C4-2B (cell line): ENCODE results near the gene NRG3.

Experiments used
- H3K27ac ChIP-seq: fragments of 450-650 bp; 2 replicates; pipeline ENCODE4 v1.5.1; 2017
- CTCF ChIP-seq: fragments of 450-650 bp; conservative IDR thresholded peaks from 2 replicates; pipeline ENCODE4 v1.5.1; 2017; ENCODE audit warnings: mild to moderate bottlenecking
- ZFX ChIP-seq: fragments of 450-650 bp; IDR thresholded peaks from 2 replicates; pipeline ENCODE4 v1.6.1; 2017

Gene NRG3

GRCh38 chr10:81969136-81969535 lies 94.1 kb downstream of the NRG3 start:
- TF ChIP-seq ZFX (no peak), CTCF (no peak)
- H3K27ac ChIP-seq = no peak overlapping the region

GRCh38 chr10:81978238-81978637 lies 103.2 kb downstream of the NRG3 start:
- TF ChIP-seq ZFX (no peak), CTCF (no peak)
- H3K27ac ChIP-seq = no peak overlapping the region

GRCh38 chr10:81981724-81982123 lies 106.7 kb downstream of the NRG3 start:
- no peak overlapping the region for H3K27ac ChIP-seq
- TF ChIP-seq ZFX (no peak), CTCF (no peak)

GRCh38 chr10:81984428-81984827 lies 109.4 kb downstream of the NRG3 start:
- no peak overlapping the region for H3K27ac ChIP-seq
- TF ChIP-seq CTCF = no peak
- no peak for TF ChIP-seq ZFX

- no peak overlapping the region for H3K27ac ChIP-seq
- TF ChIP-seq CTCF = no peak
- no peak for TF ChIP-seq ZFX
These were observed 120.3 kb downstream of the NRG3 start for GRCh38 chr10:81995254-81995653.

- TF ChIP-seq CTCF = no peak
- no peak overlapping the region for H3K27ac ChIP-seq
These were observed 121.9 kb downstream of the NRG3 start for GRCh38 chr10:81996927-81997326.

- no peak overlapping the region for H3K27ac ChIP-seq
- TF ChIP-seq CTCF (no peak), ZFX (no peak)
These were observed 146.0 kb downstream of the NRG3 start for GRCh38 chr10:82020999-82021398.
